Calu3 (cell line): Measurements from ENCODE around the gene FBXW7. TPM values are rescaled to one million over a fixed set of nuclear protein-coding genes. Genes with fewer than 3 reads are reported as not detected.

Source experiments
- BruUV-seq: library from RNA; stranded (reverse); fragments of 400-500 nt; replicated peaks from 2 replicates; lab custom pipeline; 2021; lab: Mats Ljungman, UMichigan
- CTCF ChIA-PET: fragments of 300-600 bp; sonication (Branson Sonifier 250); formaldehyde crosslinking; loops from one replicate; lab custom pipeline; 2022; ENCODE audit warnings: antibody characterized with exemption; lab: Charles Lee
- DNase-seq: peaks from one replicate; pipeline ENCODE4 v3.0.0; 2022
- H3K27ac Mint-ChIP-seq: one replicate; pipeline ENCODE4 v1.8.0; 2022; ENCODE audit warnings: mixed read lengths; ENCODE audit not compliant: unreplicated experiment
- H3K27me3 Mint-ChIP-seq: one replicate; pipeline ENCODE4 v1.8.0; 2022; ENCODE audit warnings: mixed read lengths; ENCODE audit not compliant: unreplicated experiment
- H3K36me3 Mint-ChIP-seq: one replicate; pipeline ENCODE4 v1.8.0; 2022; ENCODE audit warnings: mild to moderate bottlenecking, moderate library complexity, mixed read lengths; ENCODE audit not compliant: insufficient read depth, unreplicated experiment
- H3K4me1 Mint-ChIP-seq: one replicate; pipeline ENCODE4 v1.8.0; 2022; ENCODE audit warnings: mild to moderate bottlenecking, low read depth, mixed read lengths; ENCODE audit not compliant: unreplicated experiment
- H3K4me3 Mint-ChIP-seq: one replicate; pipeline ENCODE4 v1.8.0; 2022; ENCODE audit warnings: mild to moderate bottlenecking, low read depth, moderate library complexity, mixed read lengths; ENCODE audit not compliant: unreplicated experiment
- H3K9me3 Mint-ChIP-seq: one replicate; pipeline ENCODE4 v1.8.0; 2022; ENCODE audit warnings: low read depth, mixed read lengths; ENCODE audit not compliant: unreplicated experiment
- CTCF ChIP-seq: fragments of 200-600 bp; IDR thresholded peaks from one replicate; pipeline ENCODE4 v1.8.0; 2022; ENCODE audit warnings: antibody characterized with exemption; ENCODE audit not compliant: unreplicated experiment
- intact Hi-C: fragments of 100-400 bp; cut with micrococcal nuclease; formaldehyde crosslinking; loops from one replicate; pipeline ENCODE4 v1.10.0; 2022; ENCODE audit not compliant: unreplicated experiment
- total RNA-seq: library from RNA; stranded (reverse); gene quantifications from 2 replicates; pipeline ENCODE4 v1.2.3, GENCODE V29; 2022

Gene FBXW7
- total RNA-seq, 1 experiment from 2014 or later, result 38.7 TPM

GRCh38 chr4:152294331-152294730 is 241.6 kb downstream of the FBXW7 start:
- no peak for DNase-seq
- H3K27me3 Mint-ChIP-seq, result peaks cover 8% of the 10 kb centered on the region
- intact Hi-C loops, result no loop called here
- no peak overlapping the region for H3K27ac Mint-ChIP-seq
- TF ChIP-seq CTCF, result no peak
- BruUV-seq, result no TSS peak
- H3K4me1 Mint-ChIP-seq, result no peaks in the 10 kb centered on the region
- H3K4me3 Mint-ChIP-seq, result no peak overlapping the region
- H3K36me3 Mint-ChIP-seq, result no peaks in the 10 kb centered on the region
- CTCF ChIA-PET, result no interaction called here
- no peaks in the 10 kb centered on the region for H3K9me3 Mint-ChIP-seq

DNA sequence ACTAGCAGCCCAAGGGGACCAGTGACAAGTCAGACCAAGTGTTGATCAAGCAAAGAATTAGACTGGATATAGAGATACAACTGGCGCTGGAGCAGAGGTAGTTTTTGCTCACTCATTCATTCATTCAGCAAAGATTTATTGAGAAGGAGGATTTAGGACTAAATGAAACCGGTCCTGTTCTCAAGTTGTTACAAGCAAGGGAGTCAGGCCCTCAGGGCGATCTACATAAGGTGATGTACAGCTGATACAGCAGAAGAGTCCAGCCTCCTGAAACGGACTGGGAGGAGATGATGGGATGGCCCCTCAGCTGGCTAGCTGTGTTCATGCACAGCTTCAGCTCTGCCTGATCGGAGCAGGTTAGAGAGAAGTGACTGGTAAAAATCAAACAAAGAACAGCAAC is 242.4 kb downstream of the FBXW7 start:
- CTCF ChIA-PET, result no interaction called here
- no peak overlapping the region for H3K27ac Mint-ChIP-seq
- no peak overlapping the region for H3K4me3 Mint-ChIP-seq
- no peaks in the 10 kb centered on the region for H3K36me3 Mint-ChIP-seq
- no TSS peak for BruUV-seq
- DNase-seq, result no peak
- no peaks in the 10 kb centered on the region for H3K9me3 Mint-ChIP-seq
- TF ChIP-seq CTCF, result no peak
- no peaks in the 10 kb centered on the region for H3K4me1 Mint-ChIP-seq
- peaks cover 8% of the 10 kb centered on the region for H3K27me3 Mint-ChIP-seq
- intact Hi-C loops, result no loop called here

GRCh38 chr4:152290366-152290921 is 245.4 kb downstream of the FBXW7 start:
- H3K4me3 Mint-ChIP-seq, result no peak overlapping the region
- CTCF ChIA-PET, result no interaction called here
- H3K36me3 Mint-ChIP-seq, result no peaks in the 10 kb centered on the region
- no TSS peak for BruUV-seq
- no peaks in the 10 kb centered on the region for H3K27me3 Mint-ChIP-seq
- no peaks in the 10 kb centered on the region for H3K4me1 Mint-ChIP-seq
- H3K9me3 Mint-ChIP-seq, result no peaks in the 10 kb centered on the region
- DNase-seq, result no peak
- no peak overlapping the region for H3K27ac Mint-ChIP-seq
- intact Hi-C loops, result no loop called here
- no peak for TF ChIP-seq CTCF

GRCh38 chr4:152289941-152290340 is 246.0 kb downstream of the FBXW7 start:
- no peak overlapping the region for H3K4me3 Mint-ChIP-seq
- CTCF ChIA-PET, result no interaction called here
- no peaks in the 10 kb centered on the region for H3K4me1 Mint-ChIP-seq
- no peak for DNase-seq
- H3K27me3 Mint-ChIP-seq, result no peaks in the 10 kb centered on the region
- intact Hi-C loops, result no loop called here
- no peak for TF ChIP-seq CTCF
- H3K9me3 Mint-ChIP-seq, result no peaks in the 10 kb centered on the region
- H3K27ac Mint-ChIP-seq, result no peak overlapping the region
- H3K36me3 Mint-ChIP-seq, result no peaks in the 10 kb centered on the region
- BruUV-seq, result no TSS peak
